ENCODE results near the gene RACGAP1.

The RACGAP1 gene

DNA sequence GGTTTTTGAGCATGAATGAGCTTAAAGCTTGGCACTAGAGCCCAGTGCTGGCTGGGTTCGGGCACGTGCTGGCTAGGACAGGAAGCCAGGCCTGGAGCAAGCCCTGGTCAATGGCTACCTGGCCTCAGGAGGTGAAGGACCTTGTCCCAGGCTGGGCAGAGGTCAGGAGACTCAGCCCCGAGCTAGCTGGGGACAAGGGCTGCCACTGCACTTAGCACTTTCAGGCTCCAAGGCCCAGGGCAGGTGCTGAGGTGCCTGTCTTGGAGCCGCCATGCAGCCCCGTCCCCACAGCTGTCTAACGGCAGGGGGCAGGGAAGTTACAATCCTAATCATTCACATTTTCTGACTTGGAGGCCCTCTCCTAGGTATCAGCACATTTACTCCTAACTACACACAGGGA is 56.8 kb downstream of the RACGAP1 start:
- no peak for DNase-seq (ENCODE audit: low read depth)

DNA sequence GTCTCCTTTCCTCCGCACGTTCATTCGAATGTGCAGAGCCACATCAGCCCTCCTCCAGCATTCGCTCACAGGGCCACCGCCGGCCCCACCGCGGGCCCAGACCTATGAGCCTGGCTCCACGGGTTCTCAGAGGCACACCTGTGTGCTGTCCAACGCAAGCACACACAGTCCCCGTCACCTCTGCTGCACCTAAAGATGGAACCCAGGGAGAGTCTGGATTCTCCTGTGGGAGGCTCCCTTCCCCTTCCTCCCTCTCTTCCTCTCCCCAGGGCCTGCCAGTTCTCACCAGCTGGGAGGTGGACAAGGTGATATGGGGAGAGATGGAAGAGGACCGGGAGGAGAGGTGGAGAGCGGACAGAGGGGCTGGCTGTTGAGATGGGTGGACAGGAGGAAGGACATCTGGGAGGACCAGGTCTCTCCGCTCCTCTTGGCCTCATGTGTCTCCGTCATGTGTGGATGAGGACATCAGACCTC is 57.5 kb downstream of the RACGAP1 start:
- no peak for DNase-seq (ENCODE audit: low read depth)

DNA sequence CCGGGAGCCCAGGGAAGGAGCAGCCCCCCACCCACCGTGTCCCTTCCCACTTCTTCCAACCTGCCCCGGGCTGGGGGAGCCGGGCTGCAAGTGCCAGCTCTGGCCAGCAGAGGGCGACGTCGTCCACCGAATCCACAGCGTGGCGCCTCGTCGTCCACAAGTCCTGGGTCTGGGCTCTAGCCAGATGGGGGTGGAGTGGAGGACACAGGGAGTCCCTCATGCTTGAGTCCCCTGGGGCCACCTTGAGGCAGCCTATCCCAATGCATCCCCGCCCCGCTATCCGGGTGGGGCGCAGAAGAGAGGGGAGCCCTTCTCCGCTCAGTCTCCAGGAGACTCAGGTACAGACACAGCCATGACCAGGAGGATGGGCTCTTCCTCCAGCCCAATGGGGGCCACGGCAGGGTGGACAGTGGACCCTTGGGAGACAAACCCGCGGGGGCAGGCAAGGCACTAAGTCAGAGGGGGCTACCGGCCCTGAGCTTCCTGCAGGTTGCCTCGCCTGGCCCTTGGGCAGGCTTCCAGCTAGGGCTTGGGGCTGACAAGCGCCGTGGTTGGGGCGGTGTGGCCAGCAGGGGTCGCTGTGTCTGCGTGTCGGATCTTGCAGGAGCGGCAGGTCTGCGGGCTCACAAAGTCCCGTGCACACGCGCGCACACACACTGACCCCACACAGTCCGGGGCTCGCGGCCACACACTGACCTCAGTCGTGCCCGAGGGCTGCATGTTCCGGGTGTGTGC is 58.1 kb downstream of the RACGAP1 start:
- peak; percentile 81 for DNase-seq (ENCODE audit: low read depth)

DNA sequence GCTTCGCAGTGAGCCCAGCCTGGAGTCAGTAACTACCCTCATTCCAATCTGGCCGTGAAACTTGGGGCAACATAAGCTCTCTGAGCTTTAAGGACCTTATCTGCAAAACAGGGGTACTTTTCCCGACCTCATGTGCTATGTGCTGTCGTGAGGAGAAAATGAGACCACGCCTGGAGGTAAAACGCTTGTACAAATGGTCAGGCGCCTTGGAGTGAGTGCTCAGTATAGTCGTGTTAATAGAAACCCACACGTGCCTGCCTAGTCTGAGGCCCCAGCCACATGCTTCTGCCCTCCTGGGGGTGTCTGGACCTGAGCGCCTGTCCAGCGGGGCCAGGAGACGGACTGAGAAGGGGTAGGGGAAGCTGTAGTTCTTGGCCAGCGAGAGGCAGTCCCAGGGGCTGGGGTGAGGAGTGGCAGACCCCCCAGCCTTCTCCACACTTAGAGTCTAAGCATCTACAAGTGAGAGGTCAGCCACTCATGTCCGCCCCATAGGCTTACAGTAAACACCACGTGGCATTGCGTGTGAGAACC is 58.7 kb downstream of the RACGAP1 start:
- DNase-seq (ENCODE audit: low read depth) = no peak

DNA sequence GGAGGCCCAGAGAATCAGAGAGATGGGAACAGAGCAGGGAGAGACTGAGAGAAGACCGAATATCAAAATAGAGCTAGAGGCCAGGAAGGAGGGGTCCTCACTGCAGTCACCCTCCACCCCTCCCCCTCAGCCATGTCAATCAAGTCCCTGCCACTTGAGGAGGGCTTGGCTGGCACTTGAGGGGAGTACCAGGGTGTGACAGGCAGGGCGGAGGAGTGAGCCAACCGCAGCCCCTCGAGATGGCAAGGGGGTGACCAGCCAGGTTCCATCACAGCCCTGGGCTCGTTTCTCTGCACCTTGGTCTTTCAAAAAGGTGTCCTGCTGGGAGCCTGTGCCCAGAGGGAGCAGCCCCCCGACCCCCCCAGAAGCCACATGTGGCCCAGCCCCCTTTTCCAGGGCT is 59.5 kb downstream of the RACGAP1 start:
- no peak for DNase-seq (ENCODE audit: low read depth)

DNA sequence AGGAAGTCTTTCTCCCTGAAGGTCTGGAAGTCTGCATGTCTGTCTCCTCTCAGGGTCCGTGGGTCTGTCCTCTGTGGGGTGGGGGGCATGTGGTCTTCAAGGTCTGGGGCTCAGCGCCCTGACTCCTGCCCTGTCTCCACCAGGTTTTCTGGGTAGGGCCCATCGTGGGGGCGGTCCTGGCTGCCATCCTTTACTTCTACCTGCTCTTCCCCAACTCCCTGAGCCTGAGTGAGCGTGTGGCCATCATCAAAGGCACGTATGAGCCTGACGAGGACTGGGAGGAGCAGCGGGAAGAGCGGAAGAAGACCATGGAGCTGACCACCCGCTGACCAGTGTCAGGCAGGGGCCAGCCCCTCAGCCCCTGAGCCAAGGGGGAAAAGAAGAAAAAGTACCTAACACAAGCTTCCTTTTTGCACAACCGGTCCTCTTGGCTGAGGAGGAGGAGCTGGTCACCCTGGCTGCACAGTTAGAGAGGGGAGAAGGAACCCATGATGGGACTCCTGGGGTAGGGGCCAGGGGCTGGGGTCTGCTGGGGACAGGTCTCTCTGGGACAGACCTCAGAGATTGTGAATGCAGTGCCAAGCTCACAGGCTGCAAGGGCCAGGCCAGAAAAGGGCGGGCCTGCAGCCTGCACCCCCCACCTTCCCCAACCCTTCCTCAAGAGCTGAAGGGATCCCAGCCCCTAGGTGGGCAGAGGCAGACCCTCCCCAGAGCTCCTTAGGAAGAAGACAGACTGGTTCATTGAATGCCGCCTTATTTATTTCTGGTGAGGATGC is 60.3 kb downstream of the RACGAP1 start:
- DNase-seq (ENCODE audit: low read depth) = no peak

DNA sequence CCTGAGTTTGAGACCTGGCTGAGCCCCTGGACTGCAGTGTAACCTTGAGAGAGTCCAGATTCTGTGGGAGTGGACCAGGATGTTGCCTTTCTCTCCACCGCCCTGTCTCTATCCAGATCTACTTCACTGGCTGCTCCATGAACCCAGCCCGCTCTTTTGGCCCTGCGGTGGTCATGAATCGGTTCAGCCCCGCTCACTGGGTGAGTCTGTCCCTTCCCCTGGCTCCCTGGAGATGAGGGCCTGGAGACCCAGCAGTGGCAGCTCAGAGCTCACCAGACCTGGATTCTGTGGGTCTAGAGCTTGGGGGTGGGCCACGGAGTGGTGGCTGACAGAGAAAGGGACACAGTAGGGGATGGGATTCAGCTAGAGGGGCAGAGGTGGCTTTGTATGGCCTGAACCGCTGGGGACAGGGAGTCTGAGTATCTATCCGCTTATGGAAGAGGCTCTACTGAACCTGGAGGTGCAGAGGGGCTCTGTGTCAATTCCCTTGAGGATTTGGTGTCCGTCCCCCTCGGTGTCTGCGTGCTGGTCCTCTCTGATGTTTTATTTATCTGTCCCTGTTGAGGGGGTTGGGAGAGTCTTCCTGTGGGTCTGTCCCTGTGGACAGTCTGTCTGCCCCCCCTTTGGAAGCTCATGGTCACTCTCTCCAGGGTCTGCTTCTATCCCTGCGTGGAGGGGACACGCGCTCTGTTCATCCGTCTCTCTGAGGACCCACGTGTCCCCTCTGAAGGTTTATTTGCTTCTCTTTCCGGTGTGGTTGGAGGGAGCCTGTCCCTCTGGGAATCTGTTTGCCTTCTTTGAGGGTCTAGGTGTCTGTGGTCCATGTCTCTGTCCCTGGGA is 61.1 kb downstream of the RACGAP1 start:
- DNase-seq (ENCODE audit: low read depth) = no peak

DNA sequence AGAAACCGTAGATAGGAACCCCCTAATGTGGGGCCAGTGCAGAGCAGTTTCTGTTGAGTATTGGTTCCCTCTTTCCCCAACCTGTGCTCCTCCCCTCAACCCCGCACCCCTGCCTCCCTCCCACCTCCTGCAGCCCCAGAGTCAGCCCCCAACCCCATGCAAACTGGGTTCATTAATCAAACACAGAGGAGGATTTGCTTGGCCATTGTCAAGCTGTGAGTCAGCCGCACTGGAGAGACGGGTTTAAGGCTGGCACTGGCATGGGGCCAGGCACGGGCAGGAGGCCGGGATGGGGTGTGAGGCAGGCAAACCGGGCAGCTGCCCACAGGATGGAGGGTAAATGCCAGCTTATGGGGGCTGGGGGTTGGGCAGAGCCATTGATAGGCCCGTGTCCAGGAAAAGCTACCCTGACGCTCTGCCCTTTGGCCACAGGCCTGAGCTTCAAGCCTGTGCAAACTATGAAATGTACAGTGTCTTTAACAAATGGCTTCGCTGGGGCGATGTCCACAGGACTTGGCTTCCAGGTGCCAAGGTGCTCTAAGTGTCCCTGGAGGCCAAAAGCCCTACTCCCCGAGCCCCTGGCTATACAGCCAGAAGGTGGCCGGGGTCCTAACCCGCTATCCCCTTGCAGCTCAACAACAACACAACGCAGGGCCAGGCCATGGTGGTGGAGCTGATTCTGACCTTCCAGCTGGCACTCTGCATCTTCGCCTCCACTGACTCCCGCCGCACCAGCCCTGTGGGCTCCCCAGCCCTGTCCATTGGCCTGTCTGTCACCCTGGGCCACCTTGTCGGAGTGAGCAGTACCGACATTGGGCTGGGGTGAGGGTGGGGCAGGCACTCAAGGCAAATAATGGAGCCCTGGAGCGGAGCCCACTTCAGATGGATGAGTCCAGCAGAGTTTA is 62.2 kb downstream of the RACGAP1 start:
- peak; percentile 27 for DNase-seq (ENCODE audit: low read depth)

DNA sequence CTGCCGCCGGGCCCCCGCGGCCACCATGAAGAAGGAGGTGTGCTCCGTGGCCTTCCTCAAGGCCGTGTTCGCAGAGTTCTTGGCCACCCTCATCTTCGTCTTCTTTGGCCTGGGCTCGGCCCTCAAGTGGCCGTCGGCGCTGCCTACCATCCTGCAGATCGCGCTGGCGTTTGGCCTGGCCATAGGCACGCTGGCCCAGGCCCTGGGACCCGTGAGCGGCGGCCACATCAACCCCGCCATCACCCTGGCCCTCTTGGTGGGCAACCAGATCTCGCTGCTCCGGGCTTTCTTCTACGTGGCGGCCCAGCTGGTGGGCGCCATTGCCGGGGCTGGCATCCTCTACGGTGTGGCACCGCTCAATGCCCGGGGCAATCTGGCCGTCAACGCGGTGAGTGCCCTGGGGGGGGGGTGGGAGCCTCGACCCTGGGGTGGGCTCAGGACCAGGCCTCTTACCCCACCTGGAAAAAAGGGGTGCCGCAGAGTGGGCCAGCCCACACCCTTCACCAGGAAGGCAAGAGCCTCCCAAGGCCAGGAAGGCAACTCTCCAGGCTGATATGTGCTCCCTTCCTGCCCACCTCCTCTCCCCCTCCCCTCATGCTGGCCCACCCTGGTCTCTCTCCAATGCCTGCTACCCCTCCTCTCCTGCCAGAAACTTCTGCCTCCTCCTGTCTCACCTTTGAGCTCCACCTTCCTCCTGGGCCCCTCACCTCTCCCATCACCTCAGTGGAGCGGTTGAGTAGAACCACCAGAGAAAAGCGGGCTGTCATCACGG is 63.1 kb downstream of the RACGAP1 start:
- DNase-seq (ENCODE audit: low read depth) = no peak

DNA sequence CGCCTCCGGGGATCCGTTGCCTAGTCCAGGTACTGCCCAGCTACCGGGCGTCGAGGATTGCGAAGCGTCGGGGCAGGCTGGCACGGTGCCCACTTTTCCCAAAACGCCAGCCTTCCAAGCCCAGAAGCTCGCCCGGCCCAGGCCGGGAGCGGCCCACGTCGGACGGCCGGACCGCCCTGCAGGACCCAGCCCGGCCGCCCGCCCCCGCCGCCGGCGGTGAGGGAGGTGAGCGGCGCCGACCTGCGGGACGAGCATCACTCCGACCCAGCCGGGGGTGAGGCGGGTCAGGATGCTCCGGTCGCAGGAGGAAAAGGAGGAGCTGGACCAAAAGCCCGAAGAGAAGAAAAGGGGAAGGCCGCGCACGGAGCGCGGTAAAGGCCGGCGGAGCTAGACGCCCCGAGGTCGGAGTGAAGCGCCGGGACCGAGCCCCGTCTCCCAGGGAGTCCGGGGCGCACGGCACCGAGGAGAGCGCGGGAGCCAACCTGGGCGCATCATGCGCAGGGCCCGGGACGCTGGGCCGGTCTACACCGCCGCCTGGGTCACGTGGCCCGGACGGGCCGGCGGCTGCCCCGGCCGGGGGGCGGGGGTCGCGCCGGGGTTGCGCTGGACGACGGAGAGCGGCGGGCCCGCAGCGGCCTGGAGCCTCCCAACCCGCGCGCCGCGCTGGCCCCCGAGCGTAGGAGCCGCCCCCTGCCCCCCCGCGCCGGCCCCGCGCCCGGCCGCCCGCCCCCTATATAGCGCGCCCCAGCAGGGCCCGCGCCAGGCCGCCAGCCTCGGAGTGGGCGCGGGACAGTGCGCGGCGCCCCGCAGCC is 64.0 kb downstream of the RACGAP1 start, which contains the start of gene AQP5:
Gene AQP5 (plus strand): TSS at position 762 of the 812 bp plus-strand sequence. CDS start 146 bp downstream, outside the sequence.
- DNase-seq (ENCODE audit: low read depth) = no peak

DNA sequence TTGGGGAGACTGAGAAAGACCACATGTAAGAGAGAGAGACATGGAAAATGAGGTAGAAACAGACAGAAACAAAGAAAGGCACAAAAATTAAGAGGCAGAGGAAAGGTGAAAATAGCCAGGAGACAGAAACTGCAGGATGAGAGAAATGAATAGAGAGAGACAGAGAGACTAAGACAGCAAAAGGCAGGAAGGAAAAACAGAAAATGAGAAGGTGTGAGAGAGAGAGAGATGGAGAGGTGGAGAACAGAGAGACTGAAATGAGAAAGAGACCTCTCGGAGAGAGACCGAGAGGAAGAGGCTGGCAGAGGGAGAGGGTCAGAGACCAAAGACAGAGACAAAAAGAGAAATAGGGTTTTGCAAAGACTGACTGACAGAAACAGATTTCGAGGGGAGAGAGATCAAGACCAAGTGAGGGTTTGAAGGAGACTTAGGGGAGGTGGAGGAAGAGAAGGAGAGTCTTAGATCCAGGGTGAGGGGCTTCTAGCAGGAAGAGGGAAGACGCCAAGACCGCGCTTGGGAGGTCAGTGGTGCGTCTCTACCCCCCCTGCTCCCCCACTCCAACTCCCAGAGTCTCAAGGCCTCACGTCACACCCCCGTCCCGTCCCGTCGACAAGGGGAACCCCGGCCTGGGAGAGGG is 64.7 kb downstream of the RACGAP1 start:
- DNase-seq (ENCODE audit: low read depth) = no peak

DNA sequence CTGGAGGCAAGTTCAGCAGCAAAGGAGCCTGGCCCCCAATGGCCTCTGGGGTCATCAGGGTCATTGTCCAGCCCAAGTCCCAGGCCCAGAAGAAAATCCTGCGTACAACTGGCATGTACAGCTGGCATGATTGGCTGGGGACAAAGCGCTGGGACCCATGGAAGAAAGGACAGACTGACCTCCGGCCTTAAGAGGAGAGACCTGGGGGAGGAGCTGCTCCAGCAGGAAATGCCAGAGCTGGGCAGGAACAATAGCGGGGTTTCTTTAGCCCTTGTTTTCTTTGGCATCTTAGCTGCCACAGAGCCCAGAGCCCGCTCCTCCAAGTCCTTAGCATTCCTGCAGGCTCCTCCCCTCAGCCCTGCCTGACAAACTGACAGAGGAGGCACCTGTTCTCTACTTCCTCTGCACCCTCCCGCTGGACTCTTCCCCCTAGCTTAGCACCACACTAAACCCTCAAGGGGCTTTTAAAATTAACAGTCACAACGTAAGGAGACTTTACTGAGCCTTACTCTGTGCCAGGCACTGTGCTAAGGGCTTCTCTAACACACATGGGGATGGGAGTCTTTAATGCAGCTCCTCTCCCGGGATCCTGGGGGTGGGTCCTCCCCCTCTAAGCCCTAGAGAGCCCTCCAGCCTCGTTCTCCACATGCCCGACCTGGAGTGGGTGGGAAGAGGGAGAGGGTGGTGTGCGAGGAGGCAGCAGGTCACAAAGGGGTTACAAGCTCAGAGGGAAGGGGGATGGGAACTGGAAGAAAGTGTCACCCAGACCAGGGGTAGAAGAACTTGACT is 65.4 kb downstream of the RACGAP1 start:
- DNase-seq (ENCODE audit: low read depth) = peak; percentile 64

DNA sequence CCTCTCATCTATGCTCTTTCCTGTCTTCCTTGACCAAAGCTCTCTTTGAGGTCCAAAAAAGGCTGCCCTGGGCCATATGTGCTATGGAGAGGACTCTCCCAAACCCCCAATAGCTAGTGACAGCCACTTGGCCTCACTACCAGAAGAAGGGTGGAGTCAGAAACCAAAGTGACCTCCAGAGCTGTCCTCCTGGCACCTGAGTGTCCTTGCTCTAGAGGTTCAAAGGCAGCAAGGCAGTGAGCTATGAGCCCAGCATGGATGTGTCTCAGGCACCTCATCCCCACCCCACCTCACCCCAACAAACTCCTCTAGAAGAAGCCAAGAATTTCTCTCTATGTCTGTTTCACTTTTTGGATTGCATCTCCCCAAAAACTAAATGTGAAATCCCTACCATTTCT is 67.7 kb downstream of the RACGAP1 start:
- no peak for DNase-seq (ENCODE audit: low read depth)

DNA sequence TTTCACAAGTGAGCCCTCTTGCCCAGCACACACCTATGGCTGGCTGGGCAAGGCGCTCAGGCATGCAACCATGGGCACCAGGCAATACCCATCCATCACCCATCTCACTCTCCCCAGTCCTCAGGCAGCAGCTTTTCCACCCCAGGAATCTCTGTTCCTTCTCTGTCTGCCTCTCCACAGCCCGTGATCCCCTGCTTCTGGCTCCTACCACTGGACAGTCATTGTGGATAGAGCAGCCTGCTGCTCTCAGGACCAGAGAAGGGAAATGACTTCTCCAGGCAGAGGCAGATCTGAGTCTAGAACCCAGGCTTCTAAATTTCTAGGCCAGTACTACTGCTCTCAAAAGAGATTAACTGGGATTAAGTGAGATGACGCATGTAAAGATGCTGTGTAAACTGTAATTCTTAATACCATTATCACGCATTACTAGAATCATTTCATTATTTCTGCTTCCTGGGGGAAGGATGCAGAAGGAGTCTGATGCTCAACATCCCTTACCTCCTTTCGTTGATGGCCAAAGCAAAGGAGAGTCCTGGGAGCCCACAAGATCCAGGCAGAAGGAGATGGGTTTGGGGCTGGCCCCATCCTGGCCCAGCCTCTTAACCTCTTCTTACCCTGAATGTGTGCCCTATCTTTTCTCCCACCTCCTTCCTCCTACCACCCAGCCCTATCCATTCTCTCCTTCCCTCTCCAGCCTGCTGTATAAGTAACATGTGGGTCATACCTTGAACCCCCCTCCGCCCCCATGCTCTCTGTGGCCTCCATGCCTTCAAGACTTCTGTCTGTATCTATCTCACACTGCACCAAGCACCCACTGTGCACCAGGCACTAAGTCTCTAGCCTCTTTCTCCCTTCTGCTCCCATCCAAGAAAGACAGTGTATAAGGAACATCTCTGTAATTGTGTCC is 68.4 kb downstream of the RACGAP1 start:
- DNase-seq (ENCODE audit: low read depth) = no peak

DNA sequence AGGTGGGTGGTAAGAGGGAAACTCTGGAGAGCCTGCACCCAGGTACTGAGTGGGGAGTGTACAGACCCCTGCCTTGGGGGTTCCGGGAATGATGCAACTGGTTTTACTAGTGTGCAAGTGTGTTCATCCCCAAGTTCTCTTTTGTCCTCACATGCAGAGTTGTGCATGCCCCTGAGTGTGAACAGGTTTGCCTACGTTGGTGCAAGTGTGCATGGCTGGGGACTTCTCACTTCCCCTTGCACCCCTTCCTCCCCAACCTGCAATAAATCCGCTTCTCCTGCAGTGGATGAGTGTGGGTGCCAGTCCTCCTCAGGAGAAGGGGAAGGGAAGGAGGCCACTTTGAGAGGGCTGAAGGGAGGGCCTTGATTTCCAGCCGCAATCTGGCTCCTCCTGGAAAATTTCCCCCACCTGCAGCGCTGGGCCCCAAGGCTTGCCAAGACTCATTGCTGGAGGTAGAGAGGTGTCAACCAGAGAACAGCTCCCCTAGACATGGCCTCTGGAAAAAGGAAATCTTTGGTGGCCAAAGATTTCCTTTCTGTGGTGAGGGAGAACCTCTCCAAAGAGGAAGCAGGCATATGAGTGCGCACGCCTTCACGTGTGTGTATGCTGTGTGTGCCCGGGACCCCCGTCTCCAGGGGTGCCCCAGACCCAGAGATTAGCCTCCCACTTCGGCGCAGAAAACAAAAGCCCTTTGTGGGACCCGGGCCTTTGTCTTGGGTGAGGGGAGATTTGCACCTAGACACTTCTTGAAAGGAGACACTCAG is 69.2 kb downstream of the RACGAP1 start:
- DNase-seq (ENCODE audit: low read depth) = no peak
